ENCODE data around the gene TMEM201.

TMEM201 gene

GRCh38 chr1:9654051-9654833 is 65.5 kb downstream of the TMEM201 start:
- peak; percentile 36 for DNase-seq

GRCh38 chr1:9654834-9655723 is 66.4 kb downstream of the TMEM201 start:
- DNase-seq, result peak; percentile 60

GRCh38 chr1:9655836-9656235 is 67.1 kb downstream of the TMEM201 start:
- DNase-seq, result no peak

GRCh38 chr1:9657521-9658032 is 68.9 kb downstream of the TMEM201 start:
- no peak for DNase-seq

GRCh38 chr1:9658199-9658598 is 69.5 kb downstream of the TMEM201 start:
- no peak for DNase-seq

- no peak for DNase-seq
Measured at GRCh38 chr1:9659328-9659727, 70.6 kb downstream of the TMEM201 start.

- no peak for DNase-seq
Measured at GRCh38 chr1:9663257-9663656, 74.5 kb downstream of the TMEM201 start.

Measured in activated naive CD4-positive, alpha-beta T cell treated with anti-CD3 and anti-CD28 coated beads, Interleukin-2, amount 50 U/mL, for 16 hours (primary cell).